ENCODE results near the gene ERCC1. TPM values are rescaled to one million over a fixed set of nuclear protein-coding genes. Genes with fewer than 3 reads are reported as not detected.
A peak's percentile ranks its signal among the peaks of the same experiment; 100 is the strongest.

ERCC1 gene
- total and polyA plus RNA-seq, 2 of the 13 experiments (the other 11 are each of a cell fraction or from before 2014, with no cell fraction given) = 40.0 to 66.4 TPM

GRCh38 chr19:45469132-45469944 is 45.6 kb upstream of the ERCC1 start (continued):
- 0 out of 2 replicates have a peak, but pooled peaks have one; percentile 63 for TF ChIP-seq ESRRA (CRISPR knock-in tag; IDR thresholded peaks at IDR 0.05; ENCODE audit: low read depth)
- TF ChIP-seq SPEN (CRISPR knock-in tag; IDR thresholded peaks at IDR 0.05; ENCODE audit: low read depth) = peak; percentile 82
- TF ChIP-seq CREB1 (IDR thresholded peaks at IDR 0.05) = peak; percentile 91
- TF ChIP-seq CREB1 (CRISPR knock-in tag; IDR thresholded peaks at IDR 0.05) = peak; percentile 94
- peak; percentile 81; the same call in 1 of the 2 replicates for TF ChIP-seq POGZ (CRISPR knock-in tag; IDR thresholded peaks at IDR 0.05)
- TF ChIP-seq NR2F6 (IDR thresholded peaks at IDR 0.05) = no peak
- peak; percentile 43; the same call in 1 of the 2 replicates for TF ChIP-seq NR2F6 (CRISPR knock-in tag; IDR thresholded peaks at IDR 0.05)
- TF ChIP-seq TBL1XR1 (IDR thresholded peaks at IDR 0.05; ENCODE audit: borderline replicate concordance, low read length, partially characterized antibody) = peak; percentile 29
- TF ChIP-seq CHD4 (IDR thresholded peaks at IDR 0.05; ENCODE audit: borderline replicate concordance, low read length) = no peak
- 0 out of 2 replicates have a peak, but pooled peaks have one; percentile 50 for TF ChIP-seq ARNTL (CRISPR knock-in tag; IDR thresholded peaks at IDR 0.05)
- 0 out of 2 replicates have a peak, but pooled peaks have one; percentile 27 for TF ChIP-seq HMG20B (CRISPR knock-in tag; conservative IDR thresholded peaks at IDR 0.05)
- peak; percentile 81; the same call in 1 of the 2 replicates for TF ChIP-seq ZBTB2 (CRISPR knock-in tag; IDR thresholded peaks at IDR 0.05; ENCODE audit: low read depth)
- TF ChIP-seq NFAT5 (CRISPR knock-in tag; IDR thresholded peaks at IDR 0.05) = no peak
- TF ChIP-seq ZNF274 (CRISPR knock-in tag; IDR thresholded peaks at IDR 0.05) = no peak; the same call in 1 of the 2 replicates
- TF ChIP-seq FOXK2 (IDR thresholded peaks at IDR 0.05) = no peak
- TF ChIP-seq, protein P1, sequence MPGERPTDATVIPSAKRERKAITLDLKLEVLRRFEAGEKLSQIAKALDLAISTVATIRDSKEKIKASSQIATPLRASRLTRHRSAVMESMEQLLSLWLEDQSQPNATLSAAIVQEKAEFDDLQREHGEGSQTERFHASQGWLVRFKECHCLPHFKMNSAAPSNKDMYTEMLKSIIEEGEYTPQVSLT (CRISPR knock-in tag; IDR thresholded peaks at IDR 0.05; ENCODE audit: borderline replicate concordance, low read depth) = no peak
- TF ChIP-seq, protein P2, sequence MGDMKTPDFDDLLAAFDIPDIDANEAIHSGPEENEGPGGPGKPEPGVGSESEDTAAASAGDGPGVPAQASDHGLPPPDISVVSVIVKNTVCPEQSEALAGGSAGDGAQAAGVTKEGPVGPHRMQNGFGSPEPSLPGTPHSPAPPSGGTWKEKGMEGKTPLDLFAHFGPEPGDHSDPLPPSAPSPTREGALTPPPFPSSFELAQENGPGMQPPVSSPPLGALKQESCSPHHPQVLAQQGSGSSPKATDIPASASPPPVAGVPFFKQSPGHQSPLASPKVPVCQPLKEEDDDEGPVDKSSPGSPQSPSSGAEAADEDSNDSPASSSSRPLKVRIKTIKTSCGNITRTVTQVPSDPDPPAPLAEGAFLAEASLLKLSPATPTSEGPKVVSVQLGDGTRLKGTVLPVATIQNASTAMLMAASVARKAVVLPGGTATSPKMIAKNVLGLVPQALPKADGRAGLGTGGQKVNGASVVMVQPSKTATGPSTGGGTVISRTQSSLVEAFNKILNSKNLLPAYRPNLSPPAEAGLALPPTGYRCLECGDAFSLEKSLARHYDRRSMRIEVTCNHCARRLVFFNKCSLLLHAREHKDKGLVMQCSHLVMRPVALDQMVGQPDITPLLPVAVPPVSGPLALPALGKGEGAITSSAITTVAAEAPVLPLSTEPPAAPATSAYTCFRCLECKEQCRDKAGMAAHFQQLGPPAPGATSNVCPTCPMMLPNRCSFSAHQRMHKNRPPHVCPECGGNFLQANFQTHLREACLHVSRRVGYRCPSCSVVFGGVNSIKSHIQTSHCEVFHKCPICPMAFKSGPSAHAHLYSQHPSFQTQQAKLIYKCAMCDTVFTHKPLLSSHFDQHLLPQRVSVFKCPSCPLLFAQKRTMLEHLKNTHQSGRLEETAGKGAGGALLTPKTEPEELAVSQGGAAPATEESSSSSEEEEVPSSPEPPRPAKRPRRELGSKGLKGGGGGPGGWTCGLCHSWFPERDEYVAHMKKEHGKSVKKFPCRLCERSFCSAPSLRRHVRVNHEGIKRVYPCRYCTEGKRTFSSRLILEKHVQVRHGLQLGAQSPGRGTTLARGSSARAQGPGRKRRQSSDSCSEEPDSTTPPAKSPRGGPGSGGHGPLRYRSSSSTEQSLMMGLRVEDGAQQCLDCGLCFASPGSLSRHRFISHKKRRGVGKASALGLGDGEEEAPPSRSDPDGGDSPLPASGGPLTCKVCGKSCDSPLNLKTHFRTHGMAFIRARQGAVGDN (CRISPR knock-in tag; IDR thresholded peaks at IDR 0.05) = peak; percentile 83
- TF ChIP-seq PPARG (CRISPR knock-in tag; conservative IDR thresholded peaks at IDR 0.05) = 0 out of 2 replicates have a peak, but pooled peaks have one; percentile 23
- no peak for TF ChIP-seq ZNF335 (CRISPR knock-in tag; IDR thresholded peaks at IDR 0.05)
